Kidney glomerular epithelial cell (primary cell): ENCODE results near the gene TMEM221.

Source experiments
- DNase-seq: peaks from one replicate; lab custom pipeline; 2025; lab: John Stamatoyannopoulos, UW

The TMEM221 gene

DNA sequence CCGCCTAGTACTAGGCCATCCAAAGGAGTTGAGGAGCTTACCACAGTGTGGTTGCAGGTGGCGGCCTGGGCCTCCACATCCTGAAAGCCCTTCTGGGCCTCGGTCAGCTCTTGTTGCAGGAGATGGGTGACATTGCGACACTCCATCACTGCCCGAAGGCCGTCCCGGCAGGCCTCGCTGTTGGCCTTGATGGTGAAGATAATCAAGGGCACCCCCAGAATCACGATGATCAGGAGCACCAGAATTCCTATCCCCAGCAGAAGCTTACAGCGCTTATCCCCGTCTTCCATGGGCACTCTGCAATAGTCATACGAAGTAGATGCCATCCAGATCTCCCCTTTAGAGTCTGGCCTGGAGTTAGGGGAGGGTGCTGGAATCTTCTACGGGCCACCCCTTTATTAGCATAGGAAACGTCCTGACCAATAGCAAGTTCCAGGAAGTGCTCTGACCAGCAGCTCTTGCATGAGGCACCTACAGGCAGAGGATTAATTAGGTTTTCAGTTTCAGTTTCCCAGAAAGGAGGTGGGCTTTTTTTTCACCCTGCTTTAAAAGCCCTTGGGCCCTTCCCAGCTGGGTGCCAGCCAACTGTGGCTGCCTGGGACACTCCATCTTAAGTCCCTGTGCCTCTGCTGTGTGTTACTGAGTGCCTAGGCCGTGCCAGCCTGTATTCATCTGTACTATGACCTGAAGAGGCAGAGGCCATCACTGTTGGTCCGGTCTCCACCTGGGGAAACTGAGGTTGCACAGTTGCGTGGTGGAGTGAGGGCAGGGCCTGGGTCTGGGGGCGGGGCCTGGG, 43.0 kb downstream of the TMEM221 start, which contains the start of gene BST2:
BST2 (minus strand) TSS at position 381 of the 796 bp plus-strand sequence; CDS start at position 326, 55 bp downstream.
- peak; percentile 75 for DNase-seq

GRCh38 chr19:17404621-17405249, 43.7 kb downstream of the TMEM221 start:
- DNase-seq, result no peak

DNA sequence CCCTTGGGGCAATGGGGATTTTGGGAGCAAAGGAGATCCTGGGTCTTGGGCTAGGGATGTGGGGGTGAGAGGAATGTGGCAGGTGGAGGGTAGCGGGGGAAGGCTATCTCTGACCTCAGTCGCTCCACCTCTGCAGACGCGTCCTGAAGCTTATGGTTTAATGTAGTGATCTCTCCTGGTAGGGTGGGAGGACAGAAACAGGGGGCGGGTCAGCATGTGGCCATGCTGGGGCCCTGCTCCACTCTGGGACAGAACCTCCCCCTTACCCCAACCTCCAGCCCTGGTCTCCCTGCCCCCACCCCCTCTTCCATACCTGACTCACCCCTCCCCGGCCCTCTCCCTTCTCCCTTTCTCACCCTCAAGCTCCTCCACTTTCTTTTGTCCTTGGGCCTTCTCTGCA, 44.5 kb downstream of the TMEM221 start:
- no peak for DNase-seq

GRCh38 chr19:17402982-17403855, 45.2 kb downstream of the TMEM221 start:
- no peak for DNase-seq

DNA sequence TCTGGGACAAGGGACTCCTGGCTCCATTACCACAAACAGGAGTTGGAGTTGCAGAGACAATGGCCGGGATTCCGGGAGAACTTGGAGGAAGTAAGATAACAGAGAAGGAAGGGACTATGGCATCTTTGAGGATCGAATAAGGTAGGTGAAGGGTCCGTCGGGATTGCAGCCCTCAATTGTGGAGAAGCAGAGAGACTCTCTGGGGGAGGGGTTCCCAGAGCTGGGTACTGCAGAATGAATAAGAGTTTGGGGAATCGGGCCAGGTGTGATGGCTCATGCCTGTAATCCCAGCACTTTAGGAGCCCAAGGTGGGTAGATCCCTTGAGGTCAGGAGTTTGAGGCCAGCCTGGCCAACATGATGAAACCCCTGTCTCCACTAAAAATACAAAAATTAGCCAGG, 46.8 kb downstream of the TMEM221 start:
- no peak for DNase-seq

DNA sequence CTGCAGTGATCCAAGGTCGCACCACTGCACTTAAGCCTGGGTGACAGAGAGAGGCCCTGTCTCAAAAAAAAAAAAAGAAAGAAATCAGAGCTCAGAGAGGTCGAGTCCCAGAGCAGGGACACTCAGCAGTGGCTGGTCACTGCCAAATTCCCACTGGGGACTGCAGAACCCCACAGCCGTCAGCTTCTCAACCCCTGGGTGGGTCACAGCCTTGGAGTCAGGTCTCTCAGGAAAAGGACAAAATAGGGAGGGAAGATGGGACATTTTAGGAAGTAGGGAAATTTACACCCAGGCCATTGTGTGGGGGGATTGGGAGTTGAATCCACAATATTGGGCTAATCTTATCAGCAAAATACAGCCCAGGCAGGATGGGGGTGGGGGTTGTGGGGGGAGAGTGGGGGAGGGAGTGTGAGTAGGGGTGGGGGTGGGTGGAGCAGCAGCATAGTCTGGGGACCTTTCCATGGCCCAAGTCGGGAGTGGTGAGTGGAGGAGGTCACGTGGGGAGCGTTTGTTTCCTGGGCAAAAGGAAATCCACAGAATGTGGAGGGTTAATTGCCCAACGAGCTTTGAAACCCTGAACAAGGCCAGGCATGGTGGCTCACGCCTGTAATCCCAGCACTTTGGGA, 49.5 kb downstream of the TMEM221 start:
- DNase-seq, result no peak

DNA sequence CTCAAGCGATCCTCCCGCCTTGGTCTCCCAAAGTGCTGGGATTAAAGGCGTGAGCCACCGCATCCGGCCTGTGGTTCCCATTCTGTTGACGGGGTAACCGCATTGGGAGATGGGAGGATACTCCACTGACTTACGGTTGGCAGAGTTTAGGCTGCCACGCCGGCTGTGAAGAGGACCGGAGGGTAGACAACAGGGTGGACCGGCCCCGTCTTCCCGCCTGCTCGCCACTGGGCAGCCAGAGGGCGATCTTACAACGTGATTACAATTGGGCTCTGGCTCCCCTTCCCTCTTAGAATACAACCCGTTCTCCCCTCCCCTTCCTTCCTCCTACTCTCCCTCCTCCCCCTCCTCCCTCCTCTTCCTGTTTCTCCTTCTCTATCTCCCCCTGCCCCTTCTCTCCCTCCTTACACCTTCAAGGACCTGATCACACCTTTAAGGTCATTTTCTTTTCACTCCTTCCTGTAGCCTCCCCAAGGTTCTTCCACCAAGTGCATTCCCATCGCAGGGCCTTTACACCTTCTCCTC, 53.5 kb downstream of the TMEM221 start:
- no peak for DNase-seq

DNA sequence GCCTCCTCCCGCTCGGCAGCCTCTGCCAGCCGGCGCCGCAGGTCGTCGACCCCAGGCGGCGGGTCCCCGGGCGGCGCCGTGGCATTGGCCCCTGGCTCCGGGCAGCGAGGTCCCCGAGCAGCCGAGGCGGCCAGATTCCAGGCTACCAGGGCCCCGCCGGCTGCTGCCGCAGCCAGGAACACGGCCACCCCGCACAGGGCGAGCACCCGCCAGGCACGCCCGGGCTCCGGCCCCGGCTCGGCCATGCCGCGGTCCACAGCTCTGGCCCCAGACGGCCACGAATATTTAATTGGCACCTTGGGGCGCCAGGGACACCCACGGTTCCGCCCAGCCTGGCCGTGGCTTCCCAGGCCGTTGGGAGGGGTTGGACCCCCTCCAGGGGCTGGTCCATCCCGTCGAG, 54.6 kb downstream of the TMEM221 start, which contains the start of gene CCDC194:
CCDC194 (minus strand) TSS at position 283 of the 400 bp plus-strand sequence; CDS start at position 245, 38 bp downstream.
- DNase-seq, result no peak

DNA sequence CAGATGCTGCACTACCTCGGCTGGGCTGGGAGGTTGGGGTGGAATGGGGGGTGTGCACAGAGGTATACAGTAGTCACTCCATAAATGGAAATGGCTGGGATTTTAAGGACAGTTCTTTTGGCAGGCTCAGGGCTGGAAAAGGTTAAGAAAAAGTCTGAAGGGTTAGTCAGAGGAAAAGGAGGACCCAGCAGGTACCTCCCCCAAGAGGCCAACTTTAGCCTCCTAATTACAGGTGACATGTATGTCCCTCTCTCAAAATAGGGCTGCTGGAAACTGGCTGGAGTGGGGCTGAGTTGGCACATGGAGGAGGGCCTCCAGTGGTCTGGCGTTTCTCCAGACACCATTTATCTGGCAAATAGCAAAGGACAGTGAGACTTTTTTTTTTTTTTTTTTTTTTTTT, 55.5 kb downstream of the TMEM221 start:
- no peak for DNase-seq

DNA sequence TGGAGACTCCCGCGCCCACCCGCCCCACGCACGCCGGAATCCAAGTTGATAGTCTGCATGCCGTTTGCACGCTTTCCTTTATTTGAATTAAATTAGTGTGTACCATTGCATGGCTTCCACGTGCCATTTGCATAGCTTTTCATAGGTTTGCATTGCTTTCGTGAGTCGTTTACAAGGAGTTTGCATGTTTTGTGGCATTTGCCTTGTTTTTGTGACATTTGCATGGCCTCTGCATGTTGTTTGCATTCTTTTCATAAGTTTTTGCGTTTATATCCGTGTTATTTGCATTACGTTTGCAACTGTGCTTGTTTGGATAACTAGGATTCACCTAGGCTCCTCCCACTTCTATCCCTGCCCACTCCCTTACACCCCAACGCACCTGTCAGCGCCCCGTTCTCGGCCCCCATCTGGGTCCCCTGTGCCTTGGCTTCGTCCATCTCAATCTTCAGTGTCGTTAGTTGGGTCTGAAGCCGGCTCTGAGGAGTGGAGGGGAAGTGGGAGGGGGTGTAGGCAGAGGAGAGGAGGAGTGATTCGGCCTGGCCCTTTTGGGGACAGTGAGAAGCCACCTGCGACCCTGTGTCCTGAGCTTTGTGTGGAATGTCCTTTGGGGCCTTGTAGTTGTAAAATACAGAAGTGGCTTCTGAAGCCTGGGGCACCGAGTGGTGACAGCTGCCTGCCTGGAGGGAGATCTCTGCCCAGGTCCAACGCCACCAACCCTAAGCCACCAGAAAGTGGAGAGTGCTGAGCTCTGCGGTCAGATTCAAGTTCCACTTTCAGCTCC, 56.9 kb downstream of the TMEM221 start:
- no peak for DNase-seq

DNA sequence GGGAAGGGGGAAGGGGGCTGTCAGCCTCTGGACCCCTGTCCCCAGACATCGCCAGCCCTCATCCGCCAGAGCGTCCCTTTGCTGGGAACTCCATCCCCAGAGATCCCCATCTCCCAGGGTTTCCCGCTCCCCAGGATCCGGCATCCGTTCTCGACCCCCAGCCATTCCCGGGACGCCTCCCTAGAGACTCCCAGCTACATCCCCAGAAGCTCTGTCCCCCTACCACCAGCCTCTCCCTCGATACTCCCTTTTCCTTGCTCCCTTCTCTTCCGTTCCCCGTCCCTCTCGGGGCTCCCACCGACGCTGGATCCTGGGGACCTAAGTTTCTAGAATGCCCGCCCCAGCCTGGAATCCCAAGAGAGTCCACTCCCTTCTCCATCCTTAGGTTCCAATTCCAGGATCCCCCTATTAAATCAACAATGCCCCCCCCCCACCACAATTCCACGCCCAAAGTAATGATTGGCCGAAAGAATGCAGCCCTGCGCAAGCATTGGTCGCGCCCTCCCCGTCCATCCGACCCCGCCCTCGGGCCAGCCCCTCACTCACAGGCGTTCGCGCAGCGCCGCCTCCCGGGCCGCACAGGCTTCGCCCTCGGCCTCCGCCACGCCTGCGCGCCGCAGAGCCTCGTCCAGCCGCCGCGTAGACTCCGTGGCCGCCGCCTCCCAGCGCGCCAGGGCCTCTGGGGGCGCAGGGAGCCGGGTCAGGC, 57.6 kb downstream of the TMEM221 start:
- DNase-seq, result peak; percentile 81

DNA sequence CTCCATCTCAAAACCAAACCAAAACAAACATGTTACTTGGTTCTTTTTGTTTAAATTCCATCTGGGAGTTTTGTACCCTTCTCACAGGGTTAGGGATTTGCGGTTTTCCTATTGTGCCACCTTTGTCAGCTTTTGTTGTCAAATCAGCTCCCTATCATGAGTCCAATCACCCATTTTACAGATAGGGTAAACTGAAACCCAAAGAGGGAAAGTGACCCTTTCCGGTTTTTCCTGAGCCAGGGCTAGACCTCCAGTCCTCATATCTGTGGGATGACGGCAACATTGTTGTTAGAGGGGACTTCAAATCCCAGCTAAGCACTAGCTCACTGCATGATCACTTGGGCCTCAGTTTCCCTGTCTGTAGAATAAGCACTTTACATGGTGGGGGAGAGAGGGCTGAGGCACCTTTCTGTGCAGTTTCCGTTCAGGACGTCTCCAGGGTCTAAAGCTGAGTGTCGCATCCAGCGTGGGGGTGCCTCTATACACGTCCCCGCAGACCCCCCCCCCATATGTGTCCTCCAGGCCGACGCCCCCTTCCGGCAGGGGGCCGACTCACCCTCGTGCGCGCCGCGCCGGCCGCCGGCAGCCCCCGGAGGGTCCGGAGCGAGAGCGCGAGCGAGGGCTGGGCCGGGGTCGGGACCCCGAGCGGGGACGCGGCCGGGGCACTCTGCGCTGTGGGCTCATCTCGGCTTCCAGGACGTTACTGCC, 58.4 kb downstream of the TMEM221 start:
- DNase-seq, result no peak

GRCh38 chr19:17389288-17389687, 59.2 kb downstream of the TMEM221 start:
- no peak for DNase-seq

GRCh38 chr19:17385878-17386611, 62.4 kb downstream of the TMEM221 start:
- no peak for DNase-seq
